H1 (cell line): ENCODE measurements around the gene ACER1. TPM values are rescaled to one million over a fixed set of nuclear protein-coding genes. Genes with fewer than 3 reads are reported as not detected.

Source experiments
- BRCA1 ChIP-seq: IDR thresholded peaks from 2 replicates; pipeline ENCODE4 v1.6.1; 2012; ENCODE audit warnings: low read depth, low read length, improper control_type of control experiment
- CEBPB ChIP-seq: IDR thresholded peaks from 2 replicates; pipeline ENCODE4 v1.6.1; 2012; ENCODE audit warnings: low read depth, low read length
- CHD7 ChIP-seq: fragments of 300-600 bp; sonication (generic); IDR thresholded peaks from 2 replicates; pipeline ENCODE4 v1.7.1; 2012; ENCODE audit warnings: low read length, moderate library complexity, mild to moderate bottlenecking, inconsistent platforms; ENCODE audit not compliant: insufficient replicate concordance
- CTCF ChIP-seq, 3 experiments: IDR thresholded peaks; 1 replicate in 2 of 3; 2 replicates in 1 of 3; pipeline versions ENCODE4 v1.5.1 to v1.6.1; 2011; ENCODE audit warnings: low read length in 3 of 3, mild to moderate bottlenecking in 3 of 3, inconsistent platforms in 2 of 3, low read depth in 1 of 3, moderate library complexity in 1 of 3; ENCODE audit not compliant: insufficient read depth in 1 of 3; ENCODE audit errors: control extremely low read depth in 1 of 3
- GTF2F1 ChIP-seq: IDR thresholded peaks from 2 replicates; pipeline ENCODE4 v1.6.1; 2012; ENCODE audit warnings: low read depth, low read length, improper control_type of control experiment, borderline replicate concordance
- PHF8 ChIP-seq: fragments of 200-600 bp; sonication (generic); conservative IDR thresholded peaks from 2 replicates; pipeline ENCODE4 v1.7.1; 2012; ENCODE audit warnings: low read depth, mild to moderate bottlenecking, inconsistent platforms, low read length, moderate library complexity
- POLR2A ChIP-seq, 2 experiments: IDR thresholded peaks; 1 replicate in 1 of 2; 2 replicates in 1 of 2; pipeline ENCODE4 v1.6.1; 2011; ENCODE audit warnings: low read depth in 2 of 2, low read length in 2 of 2, mild to moderate bottlenecking in 2 of 2; ENCODE audit errors: control extremely low read depth in 1 of 2
- RFX5 ChIP-seq: IDR thresholded peaks from 2 replicates; pipeline ENCODE4 v1.6.1; 2011; ENCODE audit warnings: low read depth, low read length, improper control_type of control experiment, borderline replicate concordance
- TAF1 ChIP-seq: IDR thresholded peaks from 2 replicates; pipeline ENCODE4 v1.6.1; 2011; ENCODE audit warnings: mild to moderate bottlenecking, low read depth, low read length
- TEAD4 ChIP-seq: IDR thresholded peaks from 2 replicates; pipeline ENCODE4 v1.6.1; 2012; ENCODE audit warnings: low read depth, low read length, inconsistent platforms, mixed read lengths
- polyA plus RNA-seq, 7 experiments: library from polyadenylated mRNA; depleted of rRNA in 3 of 7; stranded (reverse) in 5 of 7; unstranded in 2 of 7; fragments of >200 nt in 5 of 7; fragments of 200-250 nt in 2 of 7; gene quantifications; 1 replicate in 5 of 7; 2 replicates in 1 of 7; 4 replicates in 1 of 7; pipeline versions ENCODE4 v1.2.1 to v1.2.3, GENCODE V29; 2011 to 2013; ENCODE audit warnings: missing spikeins in 2 of 7, mixed read lengths in 2 of 7
- total RNA-seq: library from RNA; stranded (reverse); fragmentation: NEBNext Ultra II Directional; extraction: Animal tissue kit (Norgen Biotek cat#: 25700); gene quantifications from 2 replicates; pipeline ENCODE4 v1.2.1, GENCODE V29; 2021

The ACER1 gene
- total and polyA plus RNA-seq, 2 of the 8 experiments (the other 6 are each of a cell fraction or from before 2014, with no cell fraction given) = 0.05 TPM; not detected in 1

DNA sequence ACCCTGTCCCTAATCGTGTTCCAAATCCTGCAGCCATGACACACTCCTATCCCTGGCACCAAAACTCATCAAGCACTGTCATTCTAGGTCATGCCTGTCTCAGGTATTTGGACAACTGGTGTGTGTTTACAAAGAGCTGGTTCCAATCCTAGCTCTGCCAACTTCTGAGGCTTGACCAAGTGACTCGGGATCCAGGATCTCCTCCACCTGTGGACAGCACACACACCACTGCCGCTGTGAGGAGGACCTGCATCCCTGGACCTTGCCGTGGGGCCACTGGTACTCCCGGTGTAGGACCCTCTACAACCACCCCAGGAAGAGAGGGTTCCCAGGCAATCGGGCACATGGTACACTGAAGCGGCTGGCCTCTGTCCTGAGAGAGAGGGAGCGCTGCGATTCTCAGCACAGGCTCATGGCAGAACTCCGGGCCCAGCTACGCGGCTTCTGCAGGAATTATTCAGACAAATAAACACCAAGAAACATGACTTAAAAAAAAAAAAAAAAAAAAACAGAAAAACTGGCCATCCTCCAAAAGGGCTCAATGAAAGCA, 74.0 kb downstream of the ACER1 start (continued):
- no peak for TF ChIP-seq CHD7
- TF ChIP-seq GTF2F1 = no peak
- TF ChIP-seq TEAD4 = no peak
- TF ChIP-seq RFX5 = no peak
- TF ChIP-seq BRCA1 = no peak
- no peak for TF ChIP-seq PHF8
- no peak for TF ChIP-seq CTCF (IDR thresholded peaks at IDR 0.05; ENCODE audit: control extremely low read depth in 1 of 3, insufficient read depth in 1 of 3, low read depth in 1 of 3, low read length in 3 of 3)
- no peak for TF ChIP-seq POLR2A (IDR thresholded peaks at IDR 0.05; ENCODE audit: control extremely low read depth in 1 of 2, low read depth in 2 of 2, low read length in 2 of 2)
- no peak for TF ChIP-seq TAF1
- no peak for TF ChIP-seq CEBPB
